Fibroblast of lung (primary cell): ENCODE measurements around the gene HTT. TPM values are rescaled to one million over a fixed set of nuclear protein-coding genes. Genes with fewer than 3 reads are reported as not detected.

Experiments
- DNase-seq, 2 donors: peaks; one replicate each; pipeline versions ENCODE4 v3.0.0 to v3.0.0-alpha.2; 2010; ENCODE audit warnings: low read depth in 2 of 2
- H2AFZ ChIP-seq: 2 replicates; pipeline ENCODE4 v1.5.1; 2012; ENCODE audit warnings: low read length, control low read depth, inconsistent platforms
- H3K27ac ChIP-seq: 2 replicates; pipeline ENCODE4 v1.5.1; 2011; ENCODE audit warnings: low read length, control low read depth; ENCODE audit not compliant: insufficient read depth
- H3K27me3 ChIP-seq: 2 replicates; pipeline ENCODE4 v1.5.1; 2011; ENCODE audit warnings: mild to moderate bottlenecking, low read length; ENCODE audit not compliant: control insufficient read depth, insufficient read depth
- H3K36me3 ChIP-seq: 2 replicates; pipeline ENCODE4 v1.5.1; 2011; ENCODE audit warnings: low read length; ENCODE audit not compliant: control insufficient read depth, insufficient read depth
- H3K4me1 ChIP-seq: 2 replicates; pipeline ENCODE4 v1.5.1; 2011; ENCODE audit warnings: low read length; ENCODE audit not compliant: control insufficient read depth, insufficient read depth; ENCODE audit errors: extremely low read depth
- H3K4me2 ChIP-seq: 2 replicates; pipeline ENCODE4 v1.5.1; 2011; ENCODE audit warnings: low read length, control low read depth; ENCODE audit not compliant: insufficient read depth; ENCODE audit errors: extremely low read depth
- H3K4me3 ChIP-seq, 4 experiments: fragments of 200-600 bp in 1 of 4; sonication (generic) in 1 of 4; replicated peaks in 1 of 4; 2 replicates each; pipeline ENCODE4 v1.5.1; 2011 to 2016; ENCODE audit warnings: low read length in 4 of 4, low read depth in 3 of 4, mild to moderate bottlenecking in 3 of 4, control low read depth in 2 of 4, inconsistent platforms in 1 of 4, mixed read lengths in 1 of 4; ENCODE audit not compliant: insufficient read depth in 1 of 4; ENCODE audit errors: control extremely low read depth in 1 of 4
- H3K79me2 ChIP-seq: 2 replicates; pipeline ENCODE4 v1.5.1; 2012; ENCODE audit warnings: mild to moderate bottlenecking, low read length, inconsistent platforms; ENCODE audit not compliant: control insufficient read depth, insufficient read depth
- H3K9ac ChIP-seq: 2 replicates; pipeline ENCODE4 v1.5.1; 2011; ENCODE audit warnings: mild to moderate bottlenecking, low read length, control low read depth; ENCODE audit not compliant: insufficient read depth
- H3K9me3 ChIP-seq: 2 replicates; pipeline ENCODE4 v1.5.1; 2012; ENCODE audit warnings: low read depth, low read length; ENCODE audit not compliant: control insufficient read depth, insufficient read depth
- H4K20me1 ChIP-seq: 2 replicates; pipeline ENCODE4 v1.5.1; 2011; ENCODE audit warnings: low read length; ENCODE audit not compliant: control insufficient read depth, insufficient read depth; ENCODE audit errors: extremely low read depth
- CTCF ChIP-seq, 2 donors: IDR thresholded peaks in 1 of 2; conservative IDR thresholded peaks in 1 of 2; 1 replicate in 1 of 2; 2 replicates in 1 of 2; pipeline ENCODE4 v1.5.1; 2011 to 2012; ENCODE audit warnings: low read length in 2 of 2, control low read depth in 1 of 2, inconsistent platforms in 1 of 2, low read depth in 1 of 2, mild to moderate bottlenecking in 1 of 2
- EZH2 ChIP-seq: IDR thresholded peaks from 2 replicates; pipeline ENCODE4 v1.5.1; 2012; ENCODE audit warnings: low read length, control low read depth, mild to moderate bottlenecking; ENCODE audit errors: missing control alignments
- polyA plus RNA-seq, 2 donors: library from polyadenylated mRNA; depleted of rRNA in 1 of 2; stranded (reverse) in 1 of 2; unstranded in 1 of 2; fragments of >200 nt; gene quantifications; 2 replicates each; pipeline ENCODE4 v1.2.1, GENCODE V29; 2011 to 2012; ENCODE audit warnings: missing spikeins in 1 of 2
- total RNA-seq: library from RNA; depleted of rRNA; stranded (reverse); fragments of >200 nt; gene quantifications from 2 replicates; pipeline ENCODE4 v1.2.1, GENCODE V29; 2014

Gene HTT
- total and polyA plus RNA-seq, 2 donors (not counting 1 experiment from before 2014, with no cell fraction given), result 13.2 to 41.8 TPM

GRCh38 chr4:3228881-3229280 lies 154.4 kb downstream of the HTT start:
- no peak overlapping the region for H3K9ac ChIP-seq
- H3K36me3 ChIP-seq, result peaks cover 32% of the 10 kb centered on the region
- H4K20me1 ChIP-seq, result no peaks in the 10 kb centered on the region
- no peaks in the 10 kb centered on the region for H3K79me2 ChIP-seq
- H3K4me1 ChIP-seq, result no peaks in the 10 kb centered on the region
- H3K27me3 ChIP-seq, result no peaks in the 10 kb centered on the region
- no peak overlapping the region for H3K27ac ChIP-seq
- H3K4me3 ChIP-seq, result no peak overlapping the region
- H3K4me2 ChIP-seq, result no peak overlapping the region
- no peak for DNase-seq
- no peak overlapping the region for H2AFZ ChIP-seq
- no peaks in the 10 kb centered on the region for H3K9me3 ChIP-seq
- TF ChIP-seq CTCF (conservative IDR thresholded peaks at IDR 0.05 in 1 of 2, IDR thresholded peaks at IDR 0.05 in 1 of 2; ENCODE audit: low read depth in 1 of 2, low read length in 2 of 2) (no peak), EZH2 (no peak)

- Histone ChIP-seq H3K4me2 (no peak overlapping the region), H3K9me3 (no peaks in the 10 kb centered on the region), H3K79me2 (no peaks in the 10 kb centered on the region), H4K20me1 (no peaks in the 10 kb centered on the region), H2AFZ (no peak overlapping the region), H3K4me3 (no peak overlapping the region), H3K36me3 (peaks cover 31% of the 10 kb centered on the region), H3K27me3 (no peaks in the 10 kb centered on the region), H3K27ac (no peak overlapping the region), H3K9ac (no peak overlapping the region), H3K4me1 (no peaks in the 10 kb centered on the region)
- DNase-seq, result no peak
- TF ChIP-seq EZH2 (no peak), CTCF (conservative IDR thresholded peaks at IDR 0.05 in 1 of 2, IDR thresholded peaks at IDR 0.05 in 1 of 2; ENCODE audit: low read depth in 1 of 2, low read length in 2 of 2) (no peak)
Measured at GRCh38 chr4:3229328-3229727, 154.8 kb downstream of the HTT start.

GRCh38 chr4:3229964-3230363 lies 155.5 kb downstream of the HTT start:
- no peaks in the 10 kb centered on the region for H3K79me2 ChIP-seq
- no peak overlapping the region for H2AFZ ChIP-seq
- peaks cover 30% of the 10 kb centered on the region for H3K36me3 ChIP-seq
- H3K27ac ChIP-seq, result no peak overlapping the region
- no peaks in the 10 kb centered on the region for H3K9me3 ChIP-seq
- H4K20me1 ChIP-seq, result no peaks in the 10 kb centered on the region
- TF ChIP-seq CTCF (conservative IDR thresholded peaks at IDR 0.05 in 1 of 2, IDR thresholded peaks at IDR 0.05 in 1 of 2; ENCODE audit: low read depth in 1 of 2, low read length in 2 of 2) (no peak), EZH2 (no peak)
- no peak overlapping the region for H3K9ac ChIP-seq
- H3K27me3 ChIP-seq, result no peaks in the 10 kb centered on the region
- no peak overlapping the region for H3K4me3 ChIP-seq
- DNase-seq, result no peak
- no peaks in the 10 kb centered on the region for H3K4me1 ChIP-seq
- no peak overlapping the region for H3K4me2 ChIP-seq
